ENCODE results near the gene BLM.
"Not testable (repeated sequence)": the region's sequence is repeated elsewhere in the genome, so short reads cannot be mapped to it uniquely, and the experiment has no call there.

BLM gene

DNA sequence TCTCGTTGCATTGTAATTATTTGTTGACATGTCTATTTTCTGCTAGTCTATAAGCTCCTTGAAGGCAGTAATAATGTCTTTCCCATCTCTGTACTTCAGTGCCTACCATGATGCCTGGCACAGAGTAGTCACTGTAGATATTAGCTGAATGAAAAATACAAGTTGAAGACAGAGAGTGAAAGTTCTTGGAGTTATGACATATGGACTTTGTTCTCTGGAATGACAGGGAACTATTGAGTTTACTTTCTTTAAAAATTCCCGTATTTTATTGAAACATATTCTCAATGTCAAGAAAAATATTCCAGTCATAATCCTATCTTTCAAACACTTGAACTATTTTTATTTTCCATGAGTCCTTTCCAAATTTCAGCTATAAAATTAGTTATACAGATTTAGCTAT, 3.0 kb downstream of the BLM start:
- Histone ChIP-seq H2AFZ (ENCODE audit: low read depth) (no peak overlapping the region), H3K27me3 (ENCODE audit: insufficient read depth, low read depth) (no peaks in the 10 kb centered on the region), H3K36me3 (ENCODE audit: insufficient read depth) (no peaks in the 10 kb centered on the region), H3K9ac (no peak overlapping the region), H3K79me2 (ENCODE audit: insufficient read depth, low read depth) (peaks cover 36% of the 10 kb centered on the region), H3K4me3 (IDR thresholded peaks at IDR 0.05; ENCODE audit: insufficient read depth, low read depth, low read length) (no peak overlapping the region), H4K20me1 (ENCODE audit: insufficient read depth) (no peaks in the 10 kb centered on the region), H3K4me1 (ENCODE audit: low read depth, poor library complexity, severe bottlenecking) (peaks cover 27% of the 10 kb centered on the region), H3K4me2 (no peak overlapping the region), H3K27ac (no peak overlapping the region)
- TF ChIP-seq, protein P1, sequence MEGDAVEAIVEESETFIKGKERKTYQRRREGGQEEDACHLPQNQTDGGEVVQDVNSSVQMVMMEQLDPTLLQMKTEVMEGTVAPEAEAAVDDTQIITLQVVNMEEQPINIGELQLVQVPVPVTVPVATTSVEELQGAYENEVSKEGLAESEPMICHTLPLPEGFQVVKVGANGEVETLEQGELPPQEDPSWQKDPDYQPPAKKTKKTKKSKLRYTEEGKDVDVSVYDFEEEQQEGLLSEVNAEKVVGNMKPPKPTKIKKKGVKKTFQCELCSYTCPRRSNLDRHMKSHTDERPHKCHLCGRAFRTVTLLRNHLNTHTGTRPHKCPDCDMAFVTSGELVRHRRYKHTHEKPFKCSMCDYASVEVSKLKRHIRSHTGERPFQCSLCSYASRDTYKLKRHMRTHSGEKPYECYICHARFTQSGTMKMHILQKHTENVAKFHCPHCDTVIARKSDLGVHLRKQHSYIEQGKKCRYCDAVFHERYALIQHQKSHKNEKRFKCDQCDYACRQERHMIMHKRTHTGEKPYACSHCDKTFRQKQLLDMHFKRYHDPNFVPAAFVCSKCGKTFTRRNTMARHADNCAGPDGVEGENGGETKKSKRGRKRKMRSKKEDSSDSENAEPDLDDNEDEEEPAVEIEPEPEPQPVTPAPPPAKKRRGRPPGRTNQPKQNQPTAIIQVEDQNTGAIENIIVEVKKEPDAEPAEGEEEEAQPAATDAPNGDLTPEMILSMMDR (conservative IDR thresholded peaks at IDR 0.05; ENCODE audit: low read depth, low read length), result no peak

DNA sequence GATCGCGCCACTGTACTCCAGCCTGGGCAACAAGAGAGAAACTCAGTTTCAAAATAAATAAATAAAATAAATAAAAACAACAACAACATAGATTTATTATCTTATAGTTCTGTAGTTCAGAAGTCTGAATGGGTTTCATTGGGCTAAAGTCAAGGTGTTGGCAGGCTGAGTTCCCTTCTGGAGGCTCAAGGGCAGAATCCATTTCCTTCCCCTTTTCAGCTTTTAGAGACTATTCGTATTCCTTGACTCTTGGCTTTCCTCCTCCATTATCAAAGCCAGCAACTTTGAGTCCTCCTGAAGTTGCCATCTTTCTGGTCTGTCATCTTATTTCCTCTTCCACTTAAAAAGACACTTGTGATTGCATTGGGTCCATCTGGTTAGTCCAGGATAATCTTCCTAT, 12.1 kb downstream of the BLM start:
- Histone ChIP-seq H3K9ac (no peak overlapping the region), H3K27ac (no peak overlapping the region), H3K36me3 (ENCODE audit: insufficient read depth) (0 out of 2 replicates have a peak, but pooled peaks cover 3% of the 10 kb centered on the region), H3K4me3 (IDR thresholded peaks at IDR 0.05; ENCODE audit: insufficient read depth, low read depth, low read length) (no peak overlapping the region), H3K27me3 (ENCODE audit: insufficient read depth, low read depth) (no peaks in the 10 kb centered on the region), H3K79me2 (ENCODE audit: insufficient read depth, low read depth) (peaks cover 30% of the 10 kb centered on the region; the same call in 1 of the 2 replicates), H3K4me1 (ENCODE audit: low read depth, poor library complexity, severe bottlenecking) (no peaks in the 10 kb centered on the region), H3K4me2 (no peak overlapping the region), H4K20me1 (ENCODE audit: insufficient read depth) (no peaks in the 10 kb centered on the region), H2AFZ (ENCODE audit: low read depth) (no peak overlapping the region)
- TF ChIP-seq, protein P1 (conservative IDR thresholded peaks at IDR 0.05; ENCODE audit: low read depth, low read length), result no peak

DNA sequence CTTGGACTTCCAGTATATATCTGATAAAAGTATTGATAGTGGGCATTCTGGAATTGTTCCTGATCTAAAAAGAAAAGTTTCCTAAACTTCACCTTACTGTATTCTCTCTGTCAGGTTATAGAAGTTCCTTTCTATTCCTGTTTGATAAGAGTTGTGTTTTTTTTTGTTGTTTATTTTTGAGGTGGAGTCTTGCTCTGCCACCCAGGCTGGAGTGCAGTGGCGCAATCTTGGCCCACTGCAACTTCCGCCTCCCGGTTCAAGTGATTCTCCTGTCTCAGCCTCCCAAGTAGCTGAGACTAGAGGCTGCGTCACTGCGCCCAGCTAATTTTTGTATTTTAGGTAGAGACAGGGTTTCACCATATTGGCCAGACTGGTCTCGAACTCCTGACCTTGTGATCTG, 13.1 kb downstream of the BLM start:
- Histone ChIP-seq H3K4me3 (IDR thresholded peaks at IDR 0.05; ENCODE audit: insufficient read depth, low read depth, low read length) (no peak overlapping the region), H3K4me1 (ENCODE audit: low read depth, poor library complexity, severe bottlenecking) (no peaks in the 10 kb centered on the region), H3K4me2 (no peak overlapping the region), H2AFZ (ENCODE audit: low read depth) (no peak overlapping the region), H3K27me3 (ENCODE audit: insufficient read depth, low read depth) (no peaks in the 10 kb centered on the region), H3K36me3 (ENCODE audit: insufficient read depth) (0 out of 2 replicates have a peak, but pooled peaks cover 3% of the 10 kb centered on the region), H3K27ac (no peak overlapping the region), H3K9ac (no peak overlapping the region), H4K20me1 (ENCODE audit: insufficient read depth) (no peaks in the 10 kb centered on the region), H3K79me2 (ENCODE audit: insufficient read depth, low read depth) (peaks cover 30% of the 10 kb centered on the region; the same call in 1 of the 2 replicates)
- TF ChIP-seq, protein P1 (conservative IDR thresholded peaks at IDR 0.05; ENCODE audit: low read depth, low read length), result no peak

DNA sequence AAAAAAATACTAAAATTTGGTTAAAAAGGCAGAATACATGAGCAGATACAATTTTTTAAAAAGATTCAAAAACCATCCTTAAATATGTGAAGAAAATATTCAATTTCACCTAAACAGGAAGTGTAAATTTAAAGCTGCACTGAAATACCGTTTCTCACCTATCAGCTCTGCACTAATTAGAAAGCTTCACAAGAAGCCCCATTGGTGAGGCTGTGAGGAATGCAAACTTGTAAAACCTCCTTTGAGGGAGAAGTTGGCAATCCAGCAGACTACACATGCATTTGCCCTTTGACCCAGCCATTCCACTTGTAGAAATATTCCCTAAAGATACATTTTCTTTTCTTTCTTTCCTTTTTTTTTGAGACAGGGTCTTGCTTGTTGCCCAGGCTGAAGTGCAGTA, 18.8 kb downstream of the BLM start:
- no peak overlapping the region for H3K9ac ChIP-seq
- no peaks in the 10 kb centered on the region for H4K20me1 ChIP-seq (ENCODE audit: insufficient read depth)
- peaks cover 2% of the 10 kb centered on the region for H3K4me1 ChIP-seq (ENCODE audit: low read depth, poor library complexity, severe bottlenecking)
- H3K79me2 ChIP-seq (ENCODE audit: insufficient read depth, low read depth), result peaks cover 17% of the 10 kb centered on the region; the same call in 1 of the 2 replicates
- TF ChIP-seq, protein P1 (conservative IDR thresholded peaks at IDR 0.05; ENCODE audit: low read depth, low read length), result no peak
- no peak overlapping the region for H3K27ac ChIP-seq
- H3K4me3 ChIP-seq (IDR thresholded peaks at IDR 0.05; ENCODE audit: insufficient read depth, low read depth, low read length), result no peak overlapping the region
- H2AFZ ChIP-seq (ENCODE audit: low read depth), result no peak overlapping the region
- no peaks in the 10 kb centered on the region for H3K27me3 ChIP-seq (ENCODE audit: insufficient read depth, low read depth)
- no peaks in the 10 kb centered on the region for H3K36me3 ChIP-seq (ENCODE audit: insufficient read depth)
- H3K4me2 ChIP-seq, result no peak overlapping the region

DNA sequence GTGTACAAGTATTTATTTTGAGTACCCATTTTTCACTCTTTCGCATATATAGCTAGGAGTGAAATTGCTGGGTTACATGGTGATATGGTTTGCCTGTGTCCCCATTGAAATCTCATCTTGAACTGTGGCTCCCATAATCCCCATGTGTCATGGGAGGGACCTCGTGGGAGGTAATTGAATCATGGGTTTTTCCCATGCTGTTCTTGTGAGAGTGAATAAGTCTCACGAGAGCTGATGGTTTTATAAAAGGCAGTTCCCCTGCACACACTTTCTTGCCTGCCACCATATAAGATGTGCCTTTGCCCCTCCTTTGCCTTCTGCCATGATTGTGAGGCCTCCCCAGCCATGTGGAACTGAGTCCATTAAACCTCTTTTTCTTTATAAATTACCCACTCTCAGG, 23.4 kb downstream of the BLM start:
- not testable (repeated sequence) for H3K9ac ChIP-seq; H3K36me3 ChIP-seq (ENCODE audit: insufficient read depth); H2AFZ ChIP-seq (ENCODE audit: low read depth); H3K27me3 ChIP-seq (ENCODE audit: insufficient read depth, low read depth); H3K4me2 ChIP-seq; H3K4me3 ChIP-seq (IDR thresholded peaks at IDR 0.05; ENCODE audit: insufficient read depth, low read depth, low read length); H4K20me1 ChIP-seq (ENCODE audit: insufficient read depth); H3K27ac ChIP-seq
- peaks cover 20% of the 10 kb centered on the region; the same call in 1 of the 2 replicates for H3K79me2 ChIP-seq (ENCODE audit: insufficient read depth, low read depth)
- H3K4me1 ChIP-seq (ENCODE audit: low read depth, poor library complexity, severe bottlenecking), result peaks cover 11% of the 10 kb centered on the region
